HG03060 (cell line): ENCODE results near the gene PNKD.

Experiments used
- ATAC-seq: cut with Tn5 transposase; IDR thresholded peaks from one replicate; pipeline ENCODE4 v1.9.1; 2021; ENCODE audit warnings: low read depth, moderate number of reproducible peaks; ENCODE audit not compliant: unreplicated experiment

Gene PNKD

DNA sequence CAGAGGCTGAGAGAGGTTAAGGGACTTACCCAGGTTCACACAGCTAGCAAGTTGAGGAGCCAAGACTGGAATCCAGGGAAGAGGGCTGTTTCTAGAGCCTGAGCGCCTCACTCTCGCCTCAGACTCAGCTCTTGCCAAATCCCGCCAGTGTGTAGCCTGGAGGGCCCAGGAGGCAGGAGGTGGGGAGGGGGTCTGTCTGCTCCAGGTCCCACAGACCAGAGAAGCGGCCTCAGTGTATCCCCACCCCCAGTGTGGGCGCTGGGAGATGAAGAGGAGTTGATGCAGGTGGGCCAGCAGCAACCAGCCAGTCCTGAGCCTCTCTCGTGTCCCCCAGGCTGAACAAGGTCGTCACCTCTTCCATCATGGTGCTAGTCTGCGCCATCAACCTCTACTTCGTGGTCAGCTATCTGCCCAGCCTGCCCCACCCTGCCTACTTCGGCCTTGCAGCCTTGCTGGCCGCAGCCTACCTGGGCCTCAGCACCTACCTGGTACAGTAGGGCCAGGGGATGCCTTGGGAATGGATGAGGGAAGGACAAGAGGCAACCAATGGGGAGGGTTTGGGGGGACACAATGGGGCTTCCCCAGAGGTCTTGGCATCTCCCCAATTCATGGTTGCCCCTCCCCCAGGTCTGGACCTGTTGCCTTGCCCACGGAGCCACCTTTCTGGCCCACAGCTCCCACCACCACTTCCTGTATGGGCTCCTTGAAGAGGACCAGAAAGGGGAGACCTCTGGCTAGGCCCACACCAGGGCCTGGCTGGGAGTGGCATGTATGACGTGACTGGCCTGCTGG, 124.2 kb downstream of the PNKD start:
- no peak for ATAC-seq

DNA sequence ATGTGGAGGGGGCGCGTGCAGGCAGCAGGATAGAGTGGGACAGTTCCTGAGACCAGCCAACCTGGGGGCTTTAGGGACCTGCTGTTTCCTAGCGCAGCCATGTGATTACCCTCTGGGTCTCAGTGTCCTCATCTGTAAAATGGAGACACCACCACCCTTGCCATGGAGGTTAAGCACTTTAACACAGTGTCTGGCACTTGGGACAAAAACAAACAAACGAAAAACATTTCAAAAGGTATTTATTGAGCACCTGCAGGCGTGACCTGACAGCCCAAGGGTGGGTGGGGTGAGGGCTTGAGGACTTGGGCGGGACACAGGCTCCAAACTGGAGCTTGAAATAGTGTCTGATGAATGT, 124.7 kb downstream of the PNKD start:
- ATAC-seq = no peak

DNA sequence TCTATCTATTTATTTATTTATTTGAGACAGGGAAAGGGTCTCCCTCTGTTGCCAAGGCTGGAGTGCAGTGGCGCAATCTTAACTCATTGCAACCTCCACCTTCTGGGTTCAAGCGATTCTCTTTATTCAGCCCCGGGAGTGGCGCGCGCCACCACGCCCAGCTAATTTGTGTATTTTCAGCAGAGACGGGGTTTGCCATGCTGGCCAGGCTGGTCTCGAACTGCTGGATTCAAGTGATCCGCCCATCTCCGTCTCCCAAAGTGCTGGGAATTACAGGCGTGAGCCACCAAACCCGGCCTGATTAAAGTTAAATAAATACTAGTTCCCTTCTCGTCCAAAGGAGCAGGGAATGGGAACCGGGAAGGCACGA, 125.1 kb downstream of the PNKD start:
- ATAC-seq = no peak

DNA sequence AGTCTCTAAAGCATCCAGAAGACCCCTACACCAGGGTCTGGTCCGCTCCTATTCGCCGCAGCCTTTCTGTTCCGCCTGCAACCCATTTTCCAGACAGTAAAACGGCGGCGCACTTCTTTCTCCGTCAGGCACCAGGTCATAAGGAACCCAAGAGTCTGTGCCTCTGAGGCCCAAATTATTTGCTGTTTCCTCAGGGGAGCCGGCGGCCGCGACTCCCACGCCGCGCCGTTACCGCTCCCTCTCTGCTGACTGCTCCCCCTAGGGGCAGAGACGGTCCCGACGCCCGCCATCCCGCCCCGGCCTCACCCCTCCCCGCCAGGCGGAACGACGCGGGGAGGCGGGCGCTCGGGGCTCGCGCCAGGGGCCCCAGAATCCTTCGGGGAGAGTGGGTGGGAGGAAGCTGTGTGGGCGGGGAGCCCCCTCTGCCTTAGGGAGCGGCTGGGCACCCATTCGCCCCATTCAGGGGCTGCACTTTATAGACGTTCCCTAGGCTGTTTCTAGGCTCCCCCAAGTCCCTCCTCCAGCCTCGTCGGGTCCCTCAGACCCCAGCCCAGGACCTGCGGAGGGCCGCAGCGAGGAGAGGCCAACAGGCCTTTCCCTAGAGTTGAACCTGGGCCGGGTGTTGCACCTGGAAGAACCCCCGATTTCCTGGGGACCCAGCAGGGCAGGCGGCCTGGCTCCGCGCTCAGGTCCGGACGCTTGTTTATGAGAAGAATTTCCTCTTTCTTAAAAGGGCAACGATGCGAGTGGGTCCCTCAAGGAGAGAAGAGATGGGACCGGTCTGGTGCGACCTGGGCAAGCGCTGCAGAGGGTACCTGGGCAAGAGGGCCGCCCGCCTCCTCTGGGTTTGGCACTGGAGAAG, 125.7 kb downstream of the PNKD start:
- peak; percentile 32 for ATAC-seq
